ENCODE results near the gene IFT172.
A peak's percentile ranks its signal among the peaks of the same experiment; 100 is the strongest.
"Not testable (repeated sequence)": the region's sequence is repeated elsewhere in the genome, so short reads cannot be mapped to it uniquely, and the experiment has no call there.

The IFT172 gene, protein sequence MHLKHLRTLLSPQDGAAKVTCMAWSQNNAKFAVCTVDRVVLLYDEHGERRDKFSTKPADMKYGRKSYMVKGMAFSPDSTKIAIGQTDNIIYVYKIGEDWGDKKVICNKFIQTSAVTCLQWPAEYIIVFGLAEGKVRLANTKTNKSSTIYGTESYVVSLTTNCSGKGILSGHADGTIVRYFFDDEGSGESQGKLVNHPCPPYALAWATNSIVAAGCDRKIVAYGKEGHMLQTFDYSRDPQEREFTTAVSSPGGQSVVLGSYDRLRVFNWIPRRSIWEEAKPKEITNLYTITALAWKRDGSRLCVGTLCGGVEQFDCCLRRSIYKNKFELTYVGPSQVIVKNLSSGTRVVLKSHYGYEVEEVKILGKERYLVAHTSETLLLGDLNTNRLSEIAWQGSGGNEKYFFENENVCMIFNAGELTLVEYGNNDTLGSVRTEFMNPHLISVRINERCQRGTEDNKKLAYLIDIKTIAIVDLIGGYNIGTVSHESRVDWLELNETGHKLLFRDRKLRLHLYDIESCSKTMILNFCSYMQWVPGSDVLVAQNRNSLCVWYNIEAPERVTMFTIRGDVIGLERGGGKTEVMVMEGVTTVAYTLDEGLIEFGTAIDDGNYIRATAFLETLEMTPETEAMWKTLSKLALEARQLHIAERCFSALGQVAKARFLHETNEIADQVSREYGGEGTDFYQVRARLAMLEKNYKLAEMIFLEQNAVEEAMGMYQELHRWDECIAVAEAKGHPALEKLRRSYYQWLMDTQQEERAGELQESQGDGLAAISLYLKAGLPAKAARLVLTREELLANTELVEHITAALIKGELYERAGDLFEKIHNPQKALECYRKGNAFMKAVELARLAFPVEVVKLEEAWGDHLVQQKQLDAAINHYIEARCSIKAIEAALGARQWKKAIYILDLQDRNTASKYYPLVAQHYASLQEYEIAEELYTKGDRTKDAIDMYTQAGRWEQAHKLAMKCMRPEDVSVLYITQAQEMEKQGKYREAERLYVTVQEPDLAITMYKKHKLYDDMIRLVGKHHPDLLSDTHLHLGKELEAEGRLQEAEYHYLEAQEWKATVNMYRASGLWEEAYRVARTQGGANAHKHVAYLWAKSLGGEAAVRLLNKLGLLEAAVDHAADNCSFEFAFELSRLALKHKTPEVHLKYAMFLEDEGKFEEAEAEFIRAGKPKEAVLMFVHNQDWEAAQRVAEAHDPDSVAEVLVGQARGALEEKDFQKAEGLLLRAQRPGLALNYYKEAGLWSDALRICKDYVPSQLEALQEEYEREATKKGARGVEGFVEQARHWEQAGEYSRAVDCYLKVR (N-terminal part only)

DNA sequence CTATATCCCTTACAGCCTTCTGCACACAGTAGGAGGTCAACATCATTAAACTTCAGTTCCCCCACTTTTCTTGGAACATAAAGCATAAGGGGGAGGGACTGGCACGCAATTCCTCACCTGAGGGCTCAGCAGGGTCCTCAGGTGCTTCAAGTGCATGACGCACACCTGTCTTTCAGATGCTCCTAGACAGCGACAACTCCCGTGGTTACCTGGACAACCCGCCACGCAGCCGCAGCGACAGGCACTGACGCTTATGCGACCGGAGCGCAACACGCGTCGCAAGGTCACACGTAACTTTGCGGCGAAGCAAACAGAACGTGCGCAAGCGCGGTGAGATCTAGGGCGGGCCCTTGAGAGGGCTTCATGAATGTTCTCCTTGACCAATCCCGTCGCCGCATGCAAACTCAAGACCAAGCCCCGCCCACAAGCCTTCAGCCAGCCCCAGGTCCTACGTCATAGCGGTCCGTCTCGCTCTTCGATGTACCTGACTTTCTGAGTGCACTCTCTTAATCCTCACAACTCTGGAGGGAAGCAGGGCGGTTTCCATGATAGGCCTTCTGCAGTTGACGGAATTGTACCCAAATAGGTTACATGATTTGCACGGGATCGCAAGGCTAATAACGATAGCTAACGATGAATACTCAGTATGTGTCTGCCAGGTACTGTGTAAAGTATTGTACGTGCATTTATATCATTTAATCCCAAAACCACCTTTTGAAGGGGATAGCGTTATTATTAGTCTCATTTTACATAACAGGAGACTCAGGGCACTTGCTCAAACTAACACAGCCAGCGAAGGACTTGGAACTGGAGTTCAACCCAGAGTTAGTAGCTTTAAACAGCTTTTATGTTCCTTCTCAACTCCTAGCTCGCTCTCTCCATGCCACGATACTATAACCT lies at the start of gene IFT172:
IFT172 (minus strand) TSS at position 246 of the 900 bp plus-strand sequence; CDS start at position 156, 90 bp downstream.
- no peak for TF ChIP-seq JUND (IDR thresholded peaks at IDR 0.05; ENCODE audit: low read depth)
- in situ Hi-C loops (cut with HindIII; ENCODE audit: low pct_unique_long_range_greater_than_20kb, low sequenced_read_pairs): no loop called here
- peak; percentile 84 to 99 for DNase-seq (ENCODE audit: low read depth in 1 of 2, low spot score in 1 of 2)

DNA sequence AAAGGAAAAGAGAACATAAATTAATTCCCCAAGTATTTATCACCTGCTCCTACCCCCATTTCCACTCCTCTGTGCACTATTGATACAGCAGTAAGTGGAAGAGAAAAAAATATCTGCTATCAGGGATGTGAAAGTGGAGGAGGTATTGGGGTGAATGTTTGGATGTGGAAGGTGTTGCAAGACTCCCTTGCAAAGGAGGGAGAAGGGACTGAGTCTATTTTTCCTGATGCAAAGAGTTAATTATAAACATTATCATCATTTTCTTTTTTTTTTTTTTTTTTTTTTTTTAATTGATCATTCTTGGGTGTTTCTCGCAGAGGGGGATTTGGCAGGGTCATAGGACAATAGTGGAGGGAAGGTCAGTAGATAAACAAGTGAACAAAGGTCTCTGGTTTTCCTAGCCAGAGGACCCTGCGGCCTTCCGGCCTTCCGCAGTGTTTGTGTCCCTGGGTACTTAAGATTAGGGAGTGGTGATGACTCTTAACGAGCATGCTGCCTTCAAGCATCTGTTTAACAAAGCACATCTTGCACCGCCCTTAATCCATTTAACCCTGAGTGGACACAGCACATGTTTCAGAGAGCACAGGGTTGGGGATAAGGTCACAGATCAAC lies 49.4 kb upstream of the IFT172 start:
- DNase-seq (ENCODE audit: low read depth in 1 of 2, low spot score in 1 of 2); in situ Hi-C loops (cut with HindIII; ENCODE audit: low pct_unique_long_range_greater_than_20kb, low sequenced_read_pairs): not testable (repeated sequence)

GRCh38 chr2:27537287-27537686 lies 47.7 kb upstream of the IFT172 start:
- no peak for TF ChIP-seq JUND (IDR thresholded peaks at IDR 0.05; ENCODE audit: low read depth)
- in situ Hi-C loops (cut with HindIII; ENCODE audit: low pct_unique_long_range_greater_than_20kb, low sequenced_read_pairs): no loop called here
- no peak for DNase-seq (ENCODE audit: low read depth in 1 of 2, low spot score in 1 of 2)

GRCh38 chr2:27531983-27532382 lies 42.4 kb upstream of the IFT172 start:
- in situ Hi-C loops (cut with HindIII; ENCODE audit: low pct_unique_long_range_greater_than_20kb, low sequenced_read_pairs): no loop called here
- no peak for TF ChIP-seq JUND (IDR thresholded peaks at IDR 0.05; ENCODE audit: low read depth)
- DNase-seq (ENCODE audit: low read depth in 1 of 2, low spot score in 1 of 2): no peak

- DNase-seq (ENCODE audit: low read depth in 1 of 2, low spot score in 1 of 2): no peak
- in situ Hi-C loops (cut with HindIII; ENCODE audit: low pct_unique_long_range_greater_than_20kb, low sequenced_read_pairs): no loop called here
- TF ChIP-seq JUND (IDR thresholded peaks at IDR 0.05; ENCODE audit: low read depth): no peak
These were observed 37.6 kb upstream of the IFT172 start for GRCh38 chr2:27527182-27527581.

GRCh38 chr2:27522400-27522945 lies 32.9 kb upstream of the IFT172 start:
- TF ChIP-seq JUND (IDR thresholded peaks at IDR 0.05; ENCODE audit: low read depth): no peak
- in situ Hi-C loops (cut with HindIII; ENCODE audit: low pct_unique_long_range_greater_than_20kb, low sequenced_read_pairs): no loop called here
- no peak for DNase-seq (ENCODE audit: low read depth in 1 of 2, low spot score in 1 of 2)

DNA sequence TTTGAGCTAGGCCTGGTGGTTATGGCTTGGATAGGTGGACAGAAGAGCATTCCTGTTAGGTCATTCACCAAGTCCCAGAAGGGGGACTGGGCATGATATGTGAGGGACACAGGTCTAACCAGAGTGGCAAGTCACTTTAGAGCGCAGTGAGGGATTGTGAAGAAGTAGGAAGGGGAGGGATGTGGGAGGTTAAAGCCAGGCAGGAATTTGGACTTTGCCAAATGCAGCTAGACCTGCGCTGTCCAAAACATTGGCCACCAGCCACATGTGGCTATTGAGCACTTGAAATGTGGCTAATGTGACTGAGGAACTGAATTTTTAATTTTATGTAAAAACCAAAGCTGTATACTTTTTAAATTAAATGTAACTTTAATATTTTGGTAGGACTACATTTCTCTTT lies 30.8 kb upstream of the IFT172 start:
- in situ Hi-C loops (cut with HindIII; ENCODE audit: low pct_unique_long_range_greater_than_20kb, low sequenced_read_pairs): no loop called here
- no peak for DNase-seq (ENCODE audit: low read depth in 1 of 2, low spot score in 1 of 2)
- no peak for TF ChIP-seq JUND (IDR thresholded peaks at IDR 0.05; ENCODE audit: low read depth)

DNA sequence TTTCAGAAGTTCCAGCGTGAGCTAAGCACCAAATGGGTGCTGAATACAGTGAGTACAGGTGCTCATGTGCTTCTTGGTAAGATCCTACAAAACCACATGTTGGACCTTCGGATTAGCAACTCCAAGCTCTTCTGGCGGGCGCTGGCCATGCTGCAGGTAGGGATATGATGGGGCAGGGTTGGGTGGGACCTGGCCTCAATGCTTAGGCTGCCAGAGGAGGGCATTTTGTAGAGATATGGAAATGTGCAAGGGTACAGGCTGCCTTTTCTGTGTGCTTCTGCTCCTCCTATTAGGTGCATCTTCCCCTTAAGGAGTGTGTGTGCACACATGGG lies 29.2 kb upstream of the IFT172 start:
- in situ Hi-C loops (cut with HindIII; ENCODE audit: low pct_unique_long_range_greater_than_20kb, low sequenced_read_pairs): no loop called here
- no peak for TF ChIP-seq JUND (IDR thresholded peaks at IDR 0.05; ENCODE audit: low read depth)
- no peak for DNase-seq (ENCODE audit: low read depth in 1 of 2, low spot score in 1 of 2)

DNA sequence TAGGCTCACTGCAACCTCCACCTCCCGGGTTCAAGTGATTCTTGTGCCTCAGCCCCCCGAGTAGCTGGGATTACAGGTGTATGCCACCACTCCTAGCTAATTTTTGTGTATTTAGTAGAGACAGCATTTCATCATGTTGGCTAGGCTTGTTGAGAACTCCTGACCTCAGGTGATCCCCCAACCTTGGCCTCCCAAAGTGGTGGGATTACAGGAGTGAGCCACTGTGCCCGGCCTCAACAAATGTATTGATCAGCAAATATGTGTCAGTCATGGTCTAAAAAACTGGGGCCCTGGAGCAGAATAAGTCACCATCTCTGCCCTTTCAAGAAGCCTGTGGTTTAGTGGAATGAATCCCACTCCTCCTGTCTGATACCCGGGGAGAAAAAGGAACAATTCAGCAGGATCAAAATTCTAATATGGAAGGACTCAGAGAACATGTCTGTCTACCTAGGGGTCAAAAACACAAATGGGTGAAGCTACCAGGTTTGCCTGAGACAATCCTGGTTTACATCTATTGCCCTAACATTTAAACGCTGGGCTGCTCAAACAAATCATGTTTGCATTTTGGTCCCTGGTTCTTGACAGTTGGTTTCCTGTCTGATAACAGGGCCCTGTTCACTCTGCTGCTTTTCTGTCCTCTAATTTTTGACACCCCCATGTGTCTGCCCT lies 28.7 kb upstream of the IFT172 start:
- in situ Hi-C loops (cut with HindIII; ENCODE audit: low pct_unique_long_range_greater_than_20kb, low sequenced_read_pairs): no loop called here
- TF ChIP-seq JUND (IDR thresholded peaks at IDR 0.05; ENCODE audit: low read depth): no peak
- DNase-seq (ENCODE audit: low read depth in 1 of 2, low spot score in 1 of 2): no peak

GRCh38 chr2:27509326-27509725 lies 19.8 kb upstream of the IFT172 start:
- no peak for DNase-seq (ENCODE audit: low read depth in 1 of 2, low spot score in 1 of 2)

DNA sequence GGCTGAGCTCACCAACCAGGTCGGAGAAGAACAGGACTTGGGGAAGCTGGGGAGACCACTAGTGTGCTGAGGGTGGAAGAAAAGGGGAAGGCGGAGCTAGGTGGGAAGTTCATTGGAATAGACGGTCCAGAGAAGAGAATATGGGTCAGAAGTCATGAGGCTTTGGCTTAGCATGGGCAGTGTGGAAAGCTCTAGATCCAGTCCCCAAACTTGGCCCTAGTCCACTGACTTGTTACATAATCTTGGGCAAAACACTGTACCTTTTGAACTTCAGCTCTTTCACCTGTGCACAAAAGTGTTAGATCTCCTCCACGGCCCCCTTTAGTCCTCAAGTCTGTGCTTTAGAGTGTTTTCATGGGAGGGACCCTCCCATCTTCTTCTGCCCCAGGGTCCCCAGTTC lies 17.8 kb upstream of the IFT172 start:
- no peak for DNase-seq (ENCODE audit: low read depth in 1 of 2, low spot score in 1 of 2)
- in situ Hi-C loops (cut with HindIII; ENCODE audit: low pct_unique_long_range_greater_than_20kb, low sequenced_read_pairs): no loop called here
- TF ChIP-seq JUND (IDR thresholded peaks at IDR 0.05; ENCODE audit: low read depth): no peak

More at GRCh38 chr2:27509326-27509725, 19.8 kb upstream of the IFT172 start:
- in situ Hi-C loops (cut with HindIII; ENCODE audit: low pct_unique_long_range_greater_than_20kb, low sequenced_read_pairs): no loop called here
- TF ChIP-seq JUND (IDR thresholded peaks at IDR 0.05; ENCODE audit: low read depth): no peak

Data from T47D (cell line).